Measurements from ENCODE around the gene TCF7L2.

Gene TCF7L2

DNA sequence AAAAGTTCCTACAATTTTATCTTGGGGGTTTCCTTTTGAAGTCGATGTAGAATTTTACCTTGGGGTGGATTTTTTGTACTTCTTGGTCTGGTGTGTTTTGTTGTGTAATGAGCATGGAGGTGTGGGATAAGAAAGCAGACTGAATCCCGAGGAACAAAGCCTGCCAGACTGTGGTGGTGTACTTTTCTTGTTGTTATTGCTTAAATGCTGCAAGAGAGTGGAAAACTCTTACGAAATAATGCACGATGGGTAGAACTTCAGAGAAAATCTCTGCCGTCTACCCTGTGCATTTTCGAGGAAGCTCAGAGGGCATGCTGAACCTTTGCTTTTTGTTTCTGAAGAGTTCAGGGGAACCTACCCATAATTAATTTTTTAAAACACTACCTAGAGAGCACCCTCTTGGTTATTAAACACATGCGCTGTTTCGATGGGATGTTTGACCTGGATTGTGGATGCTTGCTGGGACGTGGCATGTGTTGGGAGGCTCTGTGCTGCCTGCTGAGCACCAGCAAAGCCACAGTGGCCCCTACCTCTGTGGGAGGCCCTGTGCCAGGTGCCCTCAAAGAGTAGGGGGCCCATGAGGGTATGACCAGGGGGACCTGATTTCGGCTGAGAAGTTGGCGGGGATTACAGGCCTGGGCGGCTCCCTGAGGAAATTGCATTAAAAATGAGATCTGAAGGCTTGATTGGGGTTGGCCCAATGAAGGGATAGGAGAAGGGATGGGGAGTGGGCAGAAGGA is 94.1 kb downstream of the TCF7L2 start:
- no peak for DNase-seq (ENCODE audit: low read depth in 2 of 2)

DNA sequence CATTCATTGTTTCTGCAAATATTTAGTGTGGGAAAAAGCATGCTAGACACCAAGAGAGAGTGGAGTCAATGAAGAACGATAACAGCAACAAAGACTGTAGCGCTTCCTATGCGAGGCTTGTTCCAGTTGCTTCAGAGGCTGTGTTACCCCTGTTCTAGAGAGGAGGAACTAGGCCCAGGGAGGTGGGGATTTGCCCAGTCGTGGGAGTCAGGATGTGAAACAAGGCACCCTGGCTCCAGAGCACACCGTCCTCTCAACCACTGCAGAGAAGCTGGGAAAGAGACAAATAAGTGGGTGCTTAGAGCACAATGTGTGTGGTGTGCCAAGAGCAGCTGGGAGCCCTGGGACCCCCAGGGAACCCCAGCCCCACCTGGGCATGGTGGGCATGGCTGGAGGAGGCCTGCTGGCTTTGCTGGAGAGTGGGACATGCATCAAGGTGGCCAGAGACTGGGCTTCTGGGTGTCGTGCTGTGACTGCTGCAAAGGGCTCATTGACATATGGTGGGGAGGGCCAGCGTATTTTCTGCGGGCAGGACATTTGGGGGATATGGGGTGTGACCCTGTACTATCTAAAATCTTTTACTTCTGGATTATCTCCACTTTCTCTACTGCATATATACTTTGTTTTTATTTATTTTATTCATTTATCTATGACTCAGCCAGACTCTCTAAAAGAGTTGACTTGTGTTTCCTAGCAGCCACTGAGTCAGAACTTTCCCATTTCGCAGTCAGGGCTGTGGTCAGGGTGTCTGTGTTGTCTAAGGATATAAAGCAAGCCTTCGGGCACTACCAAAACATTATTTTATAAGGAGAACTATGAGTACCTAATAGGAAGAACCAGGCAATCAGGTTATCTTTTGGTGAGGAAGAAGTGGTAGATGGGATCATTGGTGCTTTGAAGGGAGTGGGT is 95.4 kb downstream of the TCF7L2 start:
- no peak for DNase-seq (ENCODE audit: low read depth in 2 of 2)

DNA sequence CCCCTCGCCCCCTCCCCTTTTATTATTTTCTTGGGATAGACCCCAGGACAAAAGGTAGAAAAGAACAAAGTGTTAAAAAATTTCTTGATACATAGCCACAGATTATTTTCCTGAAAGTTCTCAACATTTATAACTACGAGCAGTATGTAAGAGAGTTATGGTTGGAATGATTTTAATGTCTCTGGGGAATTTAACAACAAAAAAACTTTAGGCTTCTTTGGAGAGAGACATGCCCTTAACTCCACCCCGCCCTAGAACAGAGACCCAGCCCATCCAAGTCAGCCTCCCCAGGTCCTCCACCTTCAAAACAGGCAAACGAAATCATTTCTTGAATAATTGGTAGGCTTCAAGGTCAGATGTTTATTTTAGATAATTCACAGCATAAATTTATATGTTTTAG is 97.1 kb downstream of the TCF7L2 start:
- no peak for DNase-seq (ENCODE audit: low read depth in 2 of 2)

DNA sequence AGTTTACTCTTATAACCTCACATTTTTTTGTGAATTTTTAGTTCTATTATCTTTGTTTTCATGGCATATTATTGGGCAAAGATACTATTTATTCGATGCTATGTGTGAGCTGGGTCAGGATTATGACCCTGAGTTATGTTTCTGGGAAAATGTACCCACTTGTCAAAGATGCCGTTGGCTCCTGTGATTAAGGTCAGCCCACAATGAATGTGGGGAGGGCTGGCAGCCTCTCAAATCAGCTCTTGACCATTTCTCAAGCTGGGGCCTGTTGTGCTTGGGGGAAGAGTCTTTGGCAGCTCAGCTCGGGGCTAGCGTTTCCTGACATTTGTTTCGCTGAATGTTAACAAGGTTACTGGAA is 97.5 kb downstream of the TCF7L2 start:
- DNase-seq (ENCODE audit: low read depth in 2 of 2): no peak

DNA sequence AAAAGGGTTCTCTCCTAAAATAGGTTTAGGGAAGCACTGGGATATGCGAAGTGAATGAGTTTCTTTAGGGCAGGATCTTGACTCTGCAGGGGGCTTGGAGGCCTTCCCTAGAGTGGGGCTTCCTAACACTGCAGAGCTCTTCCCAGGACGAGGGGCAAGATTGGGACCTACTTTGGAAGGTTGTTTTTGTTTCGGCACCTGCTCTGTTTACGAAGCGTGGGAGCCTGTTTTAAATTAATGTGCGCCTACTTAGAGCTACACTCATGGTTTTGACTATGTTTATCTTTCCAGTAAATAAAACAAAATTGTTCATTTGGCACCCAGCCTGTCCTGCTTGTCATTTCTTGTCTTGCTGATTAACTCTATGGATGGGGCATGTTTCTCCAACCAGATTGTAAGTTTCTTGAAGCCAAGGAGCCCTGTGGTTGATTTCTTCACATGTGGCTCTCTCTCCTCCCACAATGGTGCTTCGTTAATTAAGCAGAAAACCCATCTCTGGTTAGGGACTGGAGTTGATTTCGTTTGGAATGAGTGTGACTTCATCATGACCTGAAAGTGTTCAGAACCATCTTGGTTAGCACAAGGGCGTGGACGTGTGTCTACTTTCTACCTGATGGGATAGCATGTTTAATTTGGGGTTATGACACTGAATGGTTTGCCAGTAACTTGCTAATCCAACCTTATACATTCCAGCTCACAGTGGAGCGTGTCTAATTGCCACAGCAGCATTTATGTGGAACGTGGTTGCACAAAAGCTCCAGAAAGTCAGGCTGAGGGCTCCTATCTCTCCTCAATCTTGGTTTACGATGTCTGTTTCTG is 98.1 kb downstream of the TCF7L2 start:
- DNase-seq (ENCODE audit: low read depth in 2 of 2): no peak

DNA sequence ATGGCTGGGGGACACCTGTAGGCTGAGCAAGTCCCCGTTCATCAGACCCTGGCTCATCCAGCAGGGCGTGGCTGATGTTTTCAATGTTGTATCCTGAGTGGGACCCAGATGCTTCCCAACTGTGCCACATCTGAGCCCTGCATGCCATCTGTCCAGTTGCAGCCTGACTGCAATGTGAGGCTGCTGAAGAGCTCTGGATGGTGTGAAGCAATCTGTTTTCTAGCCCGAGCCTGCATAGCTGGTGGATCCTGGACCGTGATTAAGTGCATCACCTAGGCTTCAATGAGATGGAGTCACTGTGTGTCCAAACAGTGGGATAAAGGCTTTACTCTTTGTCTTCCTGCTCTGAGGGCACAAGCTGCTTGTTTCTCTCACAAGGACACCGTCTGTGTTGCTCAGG is 99.8 kb downstream of the TCF7L2 start:
- no peak for DNase-seq (ENCODE audit: low read depth in 2 of 2)

DNA sequence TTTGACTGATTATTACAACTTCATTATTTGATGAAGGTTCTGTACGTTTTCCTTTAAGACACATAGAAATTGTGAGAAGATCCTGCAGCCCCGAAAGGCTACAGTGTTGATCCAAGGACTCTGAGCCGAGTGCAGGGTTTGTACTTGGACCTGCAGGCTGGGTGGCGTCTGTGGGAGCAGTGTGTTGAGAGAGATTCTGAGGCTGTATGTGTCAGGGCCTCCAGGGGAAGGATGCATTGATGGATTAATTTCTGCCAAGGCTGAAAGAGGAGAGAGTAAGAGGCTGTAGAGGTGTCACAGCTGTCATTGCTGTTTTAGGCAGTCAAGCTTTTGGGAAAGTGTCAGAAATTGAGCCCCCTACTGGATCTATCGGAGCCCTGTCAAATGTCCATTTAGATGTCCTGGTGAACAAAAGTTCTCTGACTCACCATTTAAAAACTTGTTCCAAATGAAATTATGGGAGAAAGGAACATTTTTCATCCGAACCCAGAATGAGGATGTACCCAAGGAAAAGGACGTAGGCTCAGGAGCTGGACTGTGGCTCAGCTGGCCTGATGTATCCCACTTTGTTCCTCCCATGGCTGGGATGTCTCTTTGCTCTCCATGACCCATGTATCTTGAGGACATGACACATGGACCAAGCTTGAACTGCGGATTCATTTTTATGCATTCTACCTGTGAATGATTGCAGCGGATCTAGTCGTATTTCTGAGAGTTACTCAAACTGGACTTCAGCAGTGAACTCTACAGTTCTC is 102.2 kb downstream of the TCF7L2 start:
- DNase-seq (ENCODE audit: low read depth in 2 of 2): no peak

DNA sequence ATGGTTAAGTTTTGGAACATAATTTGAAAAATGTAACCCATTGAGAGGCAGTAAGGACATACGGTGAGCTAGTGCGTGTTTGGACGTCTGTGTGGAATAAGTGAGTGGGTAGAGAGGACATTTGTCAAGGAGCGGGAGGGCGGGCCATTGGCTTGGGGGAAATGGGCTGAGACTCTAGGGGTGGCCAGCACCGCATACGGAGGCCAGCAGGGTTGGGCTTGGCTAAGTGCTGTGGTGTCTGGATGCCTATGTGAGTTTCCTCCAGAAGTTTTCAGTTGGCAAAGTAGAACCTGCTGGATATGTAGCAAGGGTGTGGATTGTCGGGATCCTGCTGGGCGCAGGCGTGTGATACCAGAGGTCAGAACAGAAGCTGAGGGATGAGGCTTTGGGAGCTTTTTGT is 103.0 kb downstream of the TCF7L2 start:
- no peak for DNase-seq (ENCODE audit: low read depth in 2 of 2)

DNA sequence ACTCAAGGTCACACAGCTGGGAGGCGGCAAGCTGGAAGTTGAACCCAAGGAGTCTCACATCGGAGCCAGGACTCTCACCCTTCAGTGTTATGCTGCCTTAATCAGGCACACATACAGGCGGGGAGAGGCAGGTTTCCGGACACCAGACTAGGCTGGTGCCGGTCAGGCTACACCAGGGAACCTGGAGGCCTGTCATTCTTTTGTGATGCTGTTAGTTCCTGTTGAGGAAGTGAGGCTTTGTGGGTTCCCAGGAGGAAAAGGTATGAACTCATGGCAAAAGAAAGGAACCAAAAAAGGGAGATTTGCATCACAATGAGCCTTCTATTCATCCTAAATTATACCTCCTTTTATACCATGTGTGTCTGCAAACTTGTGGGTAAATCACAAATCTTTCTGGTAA is 103.8 kb downstream of the TCF7L2 start:
- DNase-seq (ENCODE audit: low read depth in 2 of 2): no peak

DNA sequence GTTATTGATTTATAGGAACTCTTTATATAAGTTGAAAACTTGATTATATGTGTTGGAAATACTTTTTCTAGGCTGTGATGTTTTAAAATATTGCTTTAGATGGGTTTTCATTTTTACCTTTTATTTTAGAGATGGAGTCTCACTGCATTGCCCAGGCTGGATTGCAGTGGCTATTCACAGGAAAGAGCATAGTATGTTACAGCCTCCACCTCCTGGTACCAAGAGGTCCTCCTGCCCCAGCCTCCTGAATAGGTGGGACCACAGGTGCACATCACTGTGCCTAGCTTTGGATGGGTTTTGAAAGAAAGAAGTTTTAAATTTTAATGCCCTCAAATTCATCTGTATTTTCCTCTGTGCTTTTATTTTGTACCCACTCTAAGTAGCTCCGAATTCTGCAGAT is 105.4 kb downstream of the TCF7L2 start:
- no peak for DNase-seq (ENCODE audit: low read depth in 2 of 2)

DNA sequence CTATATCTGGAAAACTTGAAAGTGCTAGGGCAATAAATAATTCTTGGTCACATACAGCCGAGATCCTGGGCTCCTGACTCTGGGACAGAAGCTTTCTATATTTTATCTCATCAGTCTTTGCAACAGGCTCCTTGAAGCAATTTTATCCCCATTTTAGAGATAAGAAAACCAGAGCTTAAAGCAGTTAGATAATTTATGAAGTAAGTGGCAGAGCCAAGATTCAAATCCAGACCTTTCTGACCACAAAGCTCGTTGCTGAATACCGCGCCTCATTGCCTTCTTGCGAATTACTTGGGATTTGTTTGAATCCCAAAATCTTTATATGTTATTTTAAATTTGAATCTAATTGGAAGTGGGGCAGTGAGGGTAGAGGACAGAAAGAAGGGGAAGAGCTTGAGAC is 106.0 kb downstream of the TCF7L2 start:
- no peak for DNase-seq (ENCODE audit: low read depth in 2 of 2)

DNA sequence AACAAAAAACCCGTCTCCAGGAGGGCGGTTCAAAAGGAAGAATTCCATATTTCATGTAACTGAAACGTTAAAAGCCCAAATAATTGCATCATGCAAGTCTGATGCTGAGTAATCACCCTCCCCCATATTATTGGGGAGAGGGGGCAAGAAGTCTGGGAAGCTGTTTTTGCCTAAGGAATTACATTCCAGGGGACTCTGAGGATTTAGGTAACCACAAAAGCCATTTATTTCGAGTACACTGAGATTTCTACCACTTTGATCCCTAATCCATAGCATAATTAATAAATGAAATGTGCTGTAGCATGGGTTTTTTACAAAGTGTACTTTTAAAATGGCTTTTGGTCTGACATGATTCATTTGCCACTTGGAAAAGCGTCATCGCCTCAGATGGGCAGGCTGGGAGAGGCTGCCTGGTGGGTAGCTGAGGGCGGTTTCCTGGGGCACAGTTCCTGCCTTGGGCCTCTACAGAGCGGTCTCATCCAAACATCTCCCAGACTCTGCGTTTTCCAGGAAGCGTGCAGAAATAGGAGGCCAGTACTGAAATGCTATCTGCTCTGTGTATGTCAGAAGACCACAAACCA is 106.5 kb downstream of the TCF7L2 start:
- no peak for DNase-seq (ENCODE audit: low read depth in 2 of 2)

DNA sequence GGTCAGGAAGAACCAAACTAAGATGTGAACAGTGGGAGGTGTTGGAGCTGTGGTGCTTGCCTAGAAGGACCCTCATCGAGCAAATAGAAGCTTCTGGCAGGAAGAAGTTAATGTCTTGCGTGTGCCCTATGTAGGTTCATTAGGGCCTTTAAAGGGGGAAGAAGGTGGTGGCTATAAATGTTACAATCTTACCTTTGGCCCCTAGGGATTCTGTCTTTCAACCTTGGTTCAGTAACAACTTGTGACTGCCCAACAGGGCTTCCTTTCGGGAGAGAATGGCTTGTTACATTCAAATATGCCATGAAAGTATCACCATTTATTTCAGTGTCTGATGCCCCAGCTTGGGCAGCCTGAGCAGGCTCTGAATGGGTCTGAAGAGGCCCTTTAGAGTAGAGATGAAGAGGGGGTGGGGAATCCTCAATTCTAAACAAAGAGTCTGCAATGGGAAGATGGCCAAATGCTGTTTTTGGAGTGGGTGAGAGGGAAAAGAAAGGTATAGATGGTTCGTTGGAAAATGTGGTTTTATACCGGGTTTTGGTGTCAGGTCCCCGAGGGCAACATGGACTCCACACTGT is 108.0 kb downstream of the TCF7L2 start:
- no peak for DNase-seq (ENCODE audit: low read depth in 2 of 2)

DNA sequence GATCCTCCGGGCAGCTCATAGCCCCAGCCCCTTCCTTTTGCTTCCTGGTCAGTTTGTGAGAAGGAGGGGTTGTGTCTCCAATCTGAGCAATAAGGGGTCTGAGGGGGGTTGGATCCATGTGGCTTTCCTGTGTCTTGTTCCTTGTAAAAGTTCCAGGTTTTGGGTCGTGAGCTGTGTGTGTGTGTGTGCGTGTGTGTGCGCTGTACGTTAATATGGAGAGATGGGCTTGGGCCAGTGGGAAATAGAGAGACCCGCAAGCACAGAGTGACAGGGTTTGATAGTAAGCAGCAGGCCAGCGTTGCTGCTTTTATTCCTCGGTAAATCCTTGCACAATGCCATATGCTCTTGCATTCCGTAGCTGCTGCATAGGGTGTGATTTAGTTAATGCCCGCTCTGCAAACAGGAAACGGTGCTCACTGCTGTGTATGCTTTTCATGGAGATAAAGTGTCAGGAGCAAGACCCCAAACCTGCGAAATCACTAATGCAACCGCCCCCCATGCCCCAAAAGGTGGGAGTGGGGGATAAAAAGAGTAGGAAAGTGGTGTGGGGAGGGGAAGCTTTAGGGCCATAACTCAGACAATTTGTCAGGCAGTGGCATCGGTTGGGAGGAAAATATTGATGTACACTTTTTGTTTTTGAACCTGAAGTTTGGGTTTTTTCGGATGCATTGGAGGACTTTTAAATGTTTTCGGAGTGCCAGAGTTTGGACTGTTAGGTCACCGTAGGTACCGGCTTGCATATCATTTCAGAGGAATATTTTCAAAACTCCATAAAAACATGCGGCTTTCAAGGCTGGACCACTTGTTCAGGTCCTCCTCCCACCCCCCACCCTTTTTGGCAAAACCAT is 108.7 kb downstream of the TCF7L2 start:
- DNase-seq (ENCODE audit: low read depth in 2 of 2): no peak

DNA sequence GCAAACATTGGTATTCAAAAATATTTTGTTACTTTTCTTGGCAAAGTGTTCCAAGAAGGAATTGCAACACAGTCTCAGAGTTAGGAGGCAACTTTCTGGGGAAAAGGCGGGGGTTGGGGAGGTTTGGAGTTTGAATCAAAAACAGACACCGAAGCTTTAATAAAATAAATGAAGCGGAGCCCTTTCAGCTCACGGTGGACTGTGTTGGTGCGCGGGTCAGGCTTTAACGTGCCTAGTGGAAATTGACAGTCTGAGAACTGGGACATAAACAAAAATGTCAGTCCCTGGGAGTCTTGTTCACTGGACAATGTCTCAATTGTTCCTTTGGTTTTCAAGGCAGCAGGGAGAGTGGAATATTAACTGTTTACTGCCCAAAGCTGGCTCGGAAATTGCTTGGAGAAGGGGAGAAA is 109.3 kb downstream of the TCF7L2 start:
- no peak for DNase-seq (ENCODE audit: low read depth in 2 of 2)

DNA sequence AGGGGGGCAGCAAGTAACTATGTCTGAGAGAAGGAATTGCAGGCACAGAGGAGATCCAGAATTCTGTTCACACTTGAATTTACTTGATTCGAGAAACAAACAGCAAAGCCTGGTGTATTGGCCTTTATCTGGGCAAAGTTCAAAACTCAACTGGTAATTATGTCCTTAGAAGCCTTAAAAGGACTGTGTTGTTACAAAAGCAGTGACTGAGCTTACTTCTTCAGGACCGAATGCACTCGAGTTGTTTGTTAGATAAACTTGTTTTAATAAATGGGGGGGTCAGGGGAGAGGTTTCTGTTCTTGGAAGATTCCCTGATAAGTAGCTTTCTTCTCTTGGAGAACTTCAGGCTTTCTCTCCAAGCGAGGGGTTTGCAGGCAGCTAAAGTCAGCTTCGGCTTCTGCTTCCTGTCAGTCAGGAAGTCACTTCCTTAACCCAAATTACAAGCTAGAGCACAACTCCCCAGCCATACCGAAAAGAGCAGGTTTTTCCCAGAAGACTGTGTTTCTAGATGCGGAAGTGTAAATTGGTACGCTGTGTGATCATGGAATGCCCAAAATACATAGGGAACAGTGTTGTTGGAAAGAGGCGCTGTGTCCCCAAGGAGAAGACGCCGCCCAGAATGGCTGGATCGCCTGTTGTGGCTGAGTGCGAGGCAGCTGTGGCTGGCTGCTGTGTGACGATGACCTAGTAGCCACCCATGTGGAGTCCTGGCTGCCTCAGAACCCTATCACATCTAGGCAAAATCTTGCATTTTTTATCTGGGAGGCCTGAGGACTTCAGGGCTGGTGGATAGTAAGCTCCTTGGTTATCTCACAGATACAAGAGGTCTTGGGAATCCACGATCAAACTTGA is 110.4 kb downstream of the TCF7L2 start:
- DNase-seq (ENCODE audit: low read depth in 2 of 2): no peak

DNA sequence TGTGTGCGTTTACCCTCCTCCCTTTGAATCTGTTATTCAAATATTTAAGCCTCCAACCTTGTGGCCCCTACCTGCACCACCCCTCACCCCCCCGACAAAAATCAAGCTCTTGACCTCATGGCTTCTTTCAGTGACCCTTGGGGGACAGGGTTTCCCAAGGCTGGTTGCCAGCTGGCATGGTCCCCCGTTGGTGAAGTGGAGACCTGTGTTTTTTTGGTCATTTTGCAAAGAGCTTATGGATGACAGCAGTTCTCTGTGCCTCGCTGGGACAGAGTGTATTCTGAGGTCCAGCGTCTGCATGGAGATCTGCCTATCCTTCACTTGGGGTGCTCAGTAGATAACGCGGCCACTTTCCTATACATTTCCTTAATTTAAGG is 111.0 kb downstream of the TCF7L2 start:
- no peak for DNase-seq (ENCODE audit: low read depth in 2 of 2)

DNA sequence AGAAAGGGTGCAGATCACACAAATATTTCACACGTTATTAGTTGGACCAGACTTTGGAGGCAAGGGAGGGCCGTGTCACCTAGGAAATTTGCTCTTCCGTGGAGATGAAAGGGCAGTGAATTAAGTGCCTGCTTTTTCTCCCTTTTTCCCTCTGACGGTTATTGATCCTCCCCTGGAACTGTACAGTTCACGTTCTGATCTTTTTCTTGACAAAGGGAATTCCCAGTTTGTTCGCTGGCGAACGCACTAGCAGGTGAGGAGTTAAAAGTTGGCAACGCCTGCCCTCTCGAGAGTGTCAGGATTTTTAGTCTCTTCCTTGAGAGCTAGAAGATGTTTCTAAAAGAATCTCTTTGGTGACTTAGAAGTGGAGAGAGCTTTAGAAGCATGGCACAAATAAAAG is 111.5 kb downstream of the TCF7L2 start:
- DNase-seq (ENCODE audit: low read depth in 2 of 2): no peak

Measured in stimulated activated CD4-positive, alpha-beta T cell treated with anti-CD3 and anti-CD28 coated beads, Interleukin-1b, Interleukin-23, amount 100 ng/mL, for 4 hours (primary cell).